GM12878 (cell line): Measurements from ENCODE around the gene HSPA1B. TPM values are rescaled to one million over a fixed set of nuclear protein-coding genes. Genes with fewer than 3 reads are reported as not detected.

Source experiments
- ATAC-seq: fragments of 200-7000 bp; cut with Tn5 transposase; 3 replicates; pipeline ENCODE4 v1.9.1; 2020; ENCODE audit warnings: mild to moderate bottlenecking, moderate library complexity
- BruUV-seq: library from RNA; stranded (reverse); fragments of 400-500 nt; replicated peaks from 2 replicates; lab custom pipeline; 2021; lab: Mats Ljungman, UMichigan
- CTCF ChIA-PET: fragments of 300-600 bp; sonication (Branson Sonifier 250); formaldehyde crosslinking; extraction: SDS; loops from one replicate; lab custom pipeline; 2021; ENCODE audit warnings: inconsistent platforms; lab: Yijun Ruan, JAX
- POLR2A ChIA-PET: fragments of 350-600 bp; formaldehyde crosslinking; extraction: SDS; loops from one replicate; lab custom pipeline; 2021; ENCODE audit warnings: inconsistent platforms; lab: Charles Lee
- RAD21 ChIA-PET: fragments of 300-600 bp; sonication (Branson Sonifier 250); formaldehyde crosslinking; loops from one replicate; lab custom pipeline; 2023; ENCODE audit warnings: antibody characterized with exemption; ENCODE audit not compliant: unreplicated experiment; lab: Charles Lee
- SMC1A ChIA-PET: fragments of 300-600 bp; sonication (Branson Sonifier 250); formaldehyde crosslinking; loops from one replicate; lab custom pipeline; 2023; ENCODE audit not compliant: unreplicated experiment, uncharacterized antibody; lab: Charles Lee
- DNase-seq: peaks from one replicate; pipeline ENCODE4 v3.0.0-alpha.2; 2011; ENCODE audit warnings: low read depth, low spot score
- FAIRE-seq: peaks from 3 replicates; lab custom pipeline; 2011; peaks lifted over from hg19 to GRCh38; lab: Jason Lieb, UNC
- H2AFZ ChIP-seq: 2 replicates; pipeline ENCODE4 v1.6.0; 2011; ENCODE audit warnings: low read depth, low read length, control low read depth; ENCODE audit not compliant: control insufficient read depth
- H3K27ac ChIP-seq: 2 replicates; pipeline ENCODE4 v1.5.1; 2011; ENCODE audit warnings: control low read depth; ENCODE audit not compliant: control insufficient read depth, insufficient read depth
- H3K27me3 ChIP-seq, 2 experiments: replicated peaks in 1 of 2; 2 replicates each; pipeline versions ENCODE4 v1.6.0 to v1.6.1; 2011; ENCODE audit warnings: low read length in 1 of 2; ENCODE audit not compliant: control insufficient read depth in 2 of 2, insufficient read depth in 2 of 2
- H3K36me3 ChIP-seq, 2 experiments: 2 replicates each; pipeline ENCODE4 v1.5.1; 2011; ENCODE audit warnings: low read length in 1 of 2; ENCODE audit not compliant: control insufficient read depth in 2 of 2, insufficient read depth in 2 of 2
- H3K4me1 ChIP-seq: 2 replicates; pipeline ENCODE4 v1.6.1; 2011; ENCODE audit warnings: mild to moderate bottlenecking, low read length, moderate library complexity, mixed read lengths; ENCODE audit not compliant: control insufficient read depth, insufficient read depth
- H3K4me2 ChIP-seq: 2 replicates; pipeline ENCODE4 v1.6.0; 2011; ENCODE audit warnings: control low read depth; ENCODE audit not compliant: control insufficient read depth, insufficient read depth
- H3K4me3 ChIP-seq: fragments of 200-600 bp; sonication (generic); 2 replicates; pipeline ENCODE4 v1.5.1; 2016
- H3K79me2 ChIP-seq: 2 replicates; pipeline ENCODE4 v1.6.0; 2011; ENCODE audit warnings: low read length; ENCODE audit not compliant: control insufficient read depth, insufficient read depth
- H3K9ac ChIP-seq: 2 replicates; pipeline ENCODE4 v1.8.0; 2011; ENCODE audit warnings: low read length, control low read depth, mixed read lengths; ENCODE audit not compliant: control insufficient read depth, insufficient read depth
- H3K9me3 ChIP-seq: replicated peaks from 3 replicates; pipeline ENCODE4 v1.5.1; 2011; ENCODE audit warnings: mild to moderate bottlenecking, low read length; ENCODE audit not compliant: control insufficient read depth, insufficient read depth
- H4K20me1 ChIP-seq: 2 replicates; pipeline ENCODE4 v1.6.0; 2011; ENCODE audit not compliant: control insufficient read depth, insufficient read depth
- BCL11A ChIP-seq: IDR thresholded peaks from 2 replicates; pipeline ENCODE4 v1.6.1; 2011; ENCODE audit warnings: low read depth, low read length
- CEBPB ChIP-seq, 2 experiments: fragments of 150-350 bp in 1 of 2; IDR thresholded peaks; 2 replicates each; pipeline ENCODE4 v1.6.1; 2012 to 2014; ENCODE audit warnings: low read depth in 2 of 2, low read length in 2 of 2, borderline replicate concordance in 1 of 2, inconsistent platforms in 1 of 2
- EP300 ChIP-seq, 2 experiments: fragments of 150-350 bp in 1 of 2; IDR thresholded peaks; 2 replicates each; pipeline ENCODE4 v1.6.1; 2011 to 2012; ENCODE audit warnings: low read depth in 2 of 2, low read length in 2 of 2, borderline replicate concordance in 1 of 2, improper control_type of control experiment in 1 of 2, inconsistent platforms in 1 of 2; ENCODE audit not compliant: control insufficient read depth in 1 of 2
- EZH2 ChIP-seq: IDR thresholded peaks from 2 replicates; pipeline ENCODE4 v1.6.1; 2012; ENCODE audit warnings: low read depth, mild to moderate bottlenecking, control low read depth, inconsistent platforms, low read length, borderline replicate concordance; ENCODE audit not compliant: control insufficient read depth
- JUND ChIP-seq: IDR thresholded peaks from 2 replicates; pipeline ENCODE4 v1.6.1; 2012; ENCODE audit warnings: low read depth, mild to moderate bottlenecking, low read length, improper control_type of control experiment, moderate library complexity
- NFYB ChIP-seq: IDR thresholded peaks from 2 replicates; pipeline ENCODE4 v1.6.1; 2011; ENCODE audit warnings: low read depth, mild to moderate bottlenecking, low read length, improper control_type of control experiment, moderate library complexity; ENCODE audit not compliant: insufficient read depth
- RB1 ChIP-seq: fragments of 450-650 bp; formaldehyde crosslinking; IDR thresholded peaks from 2 replicates; pipeline ENCODE4 v1.6.1; 2017; ENCODE audit warnings: mild to moderate bottlenecking, borderline replicate concordance
- YBX1 ChIP-seq: fragments of 450-650 bp; IDR thresholded peaks from 2 replicates; pipeline ENCODE4 v1.6.1; 2016; ENCODE audit warnings: antibody characterized with exemption
- ZNF24 ChIP-seq: fragments of 450-650 bp; IDR thresholded peaks from 2 replicates; pipeline ENCODE4 v1.6.1; 2017; ENCODE audit warnings: antibody characterized with exemption, mild to moderate bottlenecking
- ZNF274 ChIP-seq: IDR thresholded peaks from one replicate; pipeline ENCODE4 v1.8.0; 2011; ENCODE audit not compliant: insufficient read length, insufficient read depth
- WGBS: methylation state at CpG from one replicate; pipeline ENCODE4 v1.1.6; 2016; ENCODE audit warnings: low lambda C conversion rate; ENCODE audit not compliant: insufficient replicate concordance, insufficient coverage; ENCODE audit errors: missing lambda C conversion rate; 5-methylcytosine and 5-hydroxymethylcytosine counted together
- in situ Hi-C: fragments of 300-500 bp; cut with MboI; formaldehyde crosslinking; loops from 9 replicates; pipeline ENCODE4 v1.14.3; 2018; ENCODE audit warnings: mixed read lengths
- intact Hi-C: fragments of 100-400 bp; cut with micrococcal nuclease; formaldehyde crosslinking; loops from one replicate; pipeline ENCODE4 v1.14.2; 2022; ENCODE audit not compliant: unreplicated experiment
- polyA plus RNA-seq, 11 experiments: library from polyadenylated mRNA; depleted of rRNA in 4 of 11; unstranded in 6 of 11; stranded (reverse) in 5 of 11; fragments of >200 nt; fragmentation: Nextera tagmentation in 4 of 11; fragmentation: Illumina TruSeq in 1 of 11; extraction: Ambion mirVana in 4 of 11; extraction: Trizol in 1 of 11; gene quantifications; 1 replicate in 1 of 11; 2 replicates in 10 of 11; pipeline versions ENCODE4 v1.2.1 to v1.2.3, GENCODE V29; 2011 to 2016; ENCODE audit warnings: inconsistent platforms in 2 of 11, missing spikeins in 2 of 11, low read depth in 1 of 11
- total RNA-seq, 4 experiments: library from RNA; depleted of rRNA in 3 of 4; stranded (reverse); fragments of >200 nt in 3 of 4; fragmentation: Illumina TruSeq in 1 of 4; extraction: Trizol in 1 of 4; gene quantifications; 2 replicates each; pipeline versions ENCODE4 v1.2.1 to v1.2.3, GENCODE V29; 2013 to 2021
- TF ChIP-seq, protein P1 (sequence below): fragments of 450-650 bp; formaldehyde crosslinking; IDR thresholded peaks from 2 replicates; pipeline ENCODE4 v1.4.0; 2020; ENCODE audit warnings: mild to moderate bottlenecking, moderate library complexity

The HSPA1B gene
- total and polyA plus RNA-seq, 10 of the 15 experiments (the other 5 are each of a cell fraction or from before 2014, with no cell fraction given) = 0.11 to 40.5 (median 12.8) TPM

DNA sequence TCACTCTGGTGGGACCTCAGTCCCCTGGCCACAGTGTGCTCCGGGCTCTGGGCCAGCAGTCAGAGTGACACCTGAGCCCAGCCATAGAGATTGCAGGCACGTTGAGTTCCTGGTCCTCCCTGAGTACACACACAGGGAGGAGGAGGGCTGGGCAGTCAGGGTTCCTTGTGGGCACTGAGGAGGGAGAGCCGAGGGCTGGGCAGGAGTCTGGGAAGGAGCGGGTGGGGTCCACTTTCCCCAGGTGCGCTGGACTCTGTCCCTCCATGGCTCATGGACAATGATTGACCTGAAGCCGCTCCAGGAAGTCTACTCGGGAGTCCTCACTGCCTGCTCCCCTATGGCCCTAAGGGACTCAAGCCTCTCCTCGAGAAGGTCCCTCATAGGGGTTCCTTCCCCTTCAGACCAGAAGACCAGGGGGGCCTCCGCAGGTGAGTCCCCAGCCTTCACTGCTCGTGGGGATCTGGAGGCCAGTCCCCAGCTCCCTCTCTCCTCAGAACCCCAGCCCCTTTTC is 50.2 kb downstream of the HSPA1B start:
- RAD21 ChIA-PET = no interaction called here
- no peak for ATAC-seq
- TF ChIP-seq EP300 (IDR thresholded peaks at IDR 0.05; ENCODE audit: borderline replicate concordance in 1 of 2, control insufficient read depth in 1 of 2, low read depth in 2 of 2, low read length in 2 of 2) (no peak), EZH2 (no peak), JUND (no peak), RB1 (no peak)
- TF ChIP-seq, all 136 proteins: peak for 0
- ChIA-PET SMC1A (no interaction called here), CTCF (interaction anchor here (0.9 kb wide), 1 partner anchor 9 kb away, joined by 3 read pairs; no protein-coding TSS in a partner anchor), POLR2A (no interaction called here)
- no peak for FAIRE-seq
- BruUV-seq = no TSS peak
- H3K4me3 ChIP-seq = no peak overlapping the region
- peaks cover 0 to 11% of the 10 kb centered on the region in 2 experiments; a peak in 3 of 4 replicates for H3K36me3 ChIP-seq
- no peaks in the 10 kb centered on the region for H3K9me3 ChIP-seq
- WGBS = 48% methylated on average over 8 of the region's 10 CpGs
- H3K27ac ChIP-seq = no peak overlapping the region
- no peaks in the 10 kb centered on the region for H3K27me3 ChIP-seq
- DNase-seq = no peak
- no peaks in the 10 kb centered on the region for H3K4me1 ChIP-seq
- no peak overlapping the region for H3K4me2 ChIP-seq
- in situ Hi-C loops = no loop called here
- no peak overlapping the region for H3K9ac ChIP-seq
- no peak overlapping the region for H2AFZ ChIP-seq
- no peaks in the 10 kb centered on the region for H3K79me2 ChIP-seq
- intact Hi-C loops = no loop called here
- no peaks in the 10 kb centered on the region for H4K20me1 ChIP-seq

DNA sequence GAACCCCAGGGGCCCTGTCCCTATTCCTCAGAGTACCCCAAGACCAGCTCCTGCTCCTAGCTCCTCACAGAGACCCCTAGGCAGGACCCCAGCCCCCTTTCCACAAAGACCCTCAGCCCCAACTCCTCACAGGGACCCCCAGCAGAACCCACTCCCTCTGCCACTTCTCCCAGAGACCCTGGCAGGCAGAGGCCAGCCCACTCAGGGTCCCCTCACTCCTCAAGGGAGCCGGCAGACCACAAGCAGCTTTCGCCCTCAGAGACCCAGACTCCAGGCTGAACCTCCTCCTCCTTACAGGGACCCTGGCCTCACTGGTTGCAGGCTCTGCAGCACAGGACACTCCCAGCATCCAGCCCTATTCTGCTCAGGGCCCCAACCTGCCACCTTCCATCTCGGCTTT is 50.7 kb downstream of the HSPA1B start:
- DNase-seq = no peak
- Histone ChIP-seq H3K9ac (no peak overlapping the region), H3K4me3 (no peak overlapping the region), H3K27me3 (no peaks in the 10 kb centered on the region), H4K20me1 (no peaks in the 10 kb centered on the region), H3K79me2 (no peaks in the 10 kb centered on the region), H2AFZ (no peak overlapping the region), H3K9me3 (no peaks in the 10 kb centered on the region), H3K36me3 (peaks cover 0 to 14% of the 10 kb centered on the region in 2 experiments; a peak in 3 of 4 replicates), H3K4me2 (no peak overlapping the region), H3K27ac (no peak overlapping the region), H3K4me1 (no peaks in the 10 kb centered on the region)
- no peak for ATAC-seq
- WGBS = 55% methylated on average over 3 of the region's 3 CpGs
- ChIA-PET RAD21 (no interaction called here), SMC1A (no interaction called here), CTCF (interaction anchor here (0.9 kb wide), 1 partner anchor 9 kb away, joined by 3 read pairs; no protein-coding TSS in a partner anchor), POLR2A (no interaction called here)
- in situ Hi-C loops = no loop called here
- BruUV-seq = no TSS peak
- no peak for FAIRE-seq
- TF ChIP-seq CEBPB (IDR thresholded peaks at IDR 0.05; ENCODE audit: borderline replicate concordance in 1 of 2, low read depth in 2 of 2, low read length in 2 of 2) (no peak), ZNF24 (no peak), YBX1 (no peak), ZNF274 (no peak), BCL11A (no peak), NFYB (no peak)
- TF ChIP-seq, protein P1, sequence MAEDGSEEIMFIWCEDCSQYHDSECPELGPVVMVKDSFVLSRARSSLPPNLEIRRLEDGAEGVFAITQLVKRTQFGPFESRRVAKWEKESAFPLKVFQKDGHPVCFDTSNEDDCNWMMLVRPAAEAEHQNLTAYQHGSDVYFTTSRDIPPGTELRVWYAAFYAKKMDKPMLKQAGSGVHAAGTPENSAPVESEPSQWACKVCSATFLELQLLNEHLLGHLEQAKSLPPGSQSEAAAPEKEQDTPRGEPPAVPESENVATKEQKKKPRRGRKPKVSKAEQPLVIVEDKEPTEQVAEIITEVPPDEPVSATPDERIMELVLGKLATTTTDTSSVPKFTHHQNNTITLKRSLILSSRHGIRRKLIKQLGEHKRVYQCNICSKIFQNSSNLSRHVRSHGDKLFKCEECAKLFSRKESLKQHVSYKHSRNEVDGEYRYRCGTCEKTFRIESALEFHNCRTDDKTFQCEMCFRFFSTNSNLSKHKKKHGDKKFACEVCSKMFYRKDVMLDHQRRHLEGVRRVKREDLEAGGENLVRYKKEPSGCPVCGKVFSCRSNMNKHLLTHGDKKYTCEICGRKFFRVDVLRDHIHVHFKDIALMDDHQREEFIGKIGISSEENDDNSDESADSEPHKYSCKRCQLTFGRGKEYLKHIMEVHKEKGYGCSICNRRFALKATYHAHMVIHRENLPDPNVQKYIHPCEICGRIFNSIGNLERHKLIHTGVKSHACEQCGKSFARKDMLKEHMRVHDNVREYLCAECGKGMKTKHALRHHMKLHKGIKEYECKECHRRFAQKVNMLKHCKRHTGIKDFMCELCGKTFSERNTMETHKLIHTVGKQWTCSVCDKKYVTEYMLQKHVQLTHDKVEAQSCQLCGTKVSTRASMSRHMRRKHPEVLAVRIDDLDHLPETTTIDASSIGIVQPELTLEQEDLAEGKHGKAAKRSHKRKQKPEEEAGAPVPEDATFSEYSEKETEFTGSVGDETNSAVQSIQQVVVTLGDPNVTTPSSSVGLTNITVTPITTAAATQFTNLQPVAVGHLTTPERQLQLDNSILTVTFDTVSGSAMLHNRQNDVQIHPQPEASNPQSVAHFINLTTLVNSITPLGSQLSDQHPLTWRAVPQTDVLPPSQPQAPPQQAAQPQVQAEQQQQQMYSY (CRISPR knock-in tag) = no peak
- intact Hi-C loops = no loop called here
